H1 (cell line): ENCODE measurements around the gene DERL3. TPM values are rescaled to one million over a fixed set of nuclear protein-coding genes. Genes with fewer than 3 reads are reported as not detected.

Source experiments
- CTCF ChIA-PET: fragments of 300-600 bp; sonication (Branson Sonifier 250); formaldehyde crosslinking; loops from one replicate; lab custom pipeline; 2021; ENCODE audit not compliant: partially characterized antibody; lab: Charles Lee
- POLR2A ChIA-PET: fragments of 300-600 bp; sonication (Branson Sonifier 250); formaldehyde crosslinking; loops from one replicate; lab custom pipeline; 2021; ENCODE audit warnings: inconsistent platforms; ENCODE audit not compliant: partially characterized antibody; lab: Charles Lee
- DNase-seq, 2 experiments: peaks; one replicate each; pipeline versions ENCODE4 v3.0.0 to v3.0.0-alpha.2; 2010 to 2022; ENCODE audit warnings: low spot score in 2 of 2, low read depth in 1 of 2, mixed read lengths in 1 of 2
- FAIRE-seq: peaks from 2 replicates; lab custom pipeline; 2011; peaks lifted over from hg19 to GRCh38; lab: Jason Lieb, UNC
- H2AFZ ChIP-seq: 2 replicates; pipeline ENCODE4 v1.8.1; 2012; ENCODE audit warnings: low read length, inconsistent platforms
- H2AK5ac ChIP-seq: 2 replicates; pipeline ENCODE4 v1.6.1; 2013; ENCODE audit warnings: low read depth, low read length
- H2BK120ac ChIP-seq: replicated peaks from 2 replicates; pipeline ENCODE3; 2013; ENCODE audit warnings: low read depth, low read length, inconsistent platforms
- H2BK12ac ChIP-seq: 2 replicates; pipeline ENCODE4 v1.6.1; 2013; ENCODE audit warnings: low read depth, low read length
- H2BK15ac ChIP-seq: 2 replicates; pipeline ENCODE4 v1.6.1; 2013; ENCODE audit warnings: low read length
- H2BK20ac ChIP-seq: 2 replicates; pipeline ENCODE4 v1.6.1; 2013; ENCODE audit warnings: low read length
- H2BK5ac ChIP-seq: 2 replicates; pipeline ENCODE4 v1.6.1; 2013; ENCODE audit warnings: low read depth, low read length
- H3K14ac ChIP-seq: 2 replicates; pipeline ENCODE4 v1.6.1; 2013; ENCODE audit warnings: inconsistent platforms; ENCODE audit not compliant: insufficient read length
- H3K18ac ChIP-seq: 2 replicates; pipeline ENCODE4 v1.6.1; 2013; ENCODE audit warnings: low read length; ENCODE audit errors: extremely low read depth
- H3K23ac ChIP-seq: 2 replicates; pipeline ENCODE4 v1.6.1; 2013; ENCODE audit warnings: inconsistent platforms; ENCODE audit not compliant: insufficient read length
- H3K23me2 ChIP-seq: 2 replicates; pipeline ENCODE4 v1.6.1; 2013; ENCODE audit warnings: low read depth, low read length
- H3K27ac ChIP-seq: 2 replicates; pipeline ENCODE4 v1.6.1; 2011; ENCODE audit warnings: low read depth, low read length, inconsistent platforms
- H3K27me3 ChIP-seq, 4 experiments: replicated peaks in 1 of 4; 1 replicate in 1 of 4; 2 replicates in 3 of 4; pipeline versions ENCODE4 v1.6.1 to v1.8.1; 2011 to 2013; ENCODE audit warnings: low read length in 3 of 4, mild to moderate bottlenecking in 3 of 4, inconsistent platforms in 2 of 4, mixed read lengths in 2 of 4, moderate library complexity in 1 of 4; ENCODE audit not compliant: control insufficient read depth in 3 of 4, insufficient read depth in 3 of 4; ENCODE audit errors: extremely low read depth in 1 of 4
- H3K36me3 ChIP-seq, 4 experiments: 2 replicates each; pipeline versions ENCODE4 v1.6.1 to v1.8.1; 2011 to 2013; ENCODE audit warnings: mild to moderate bottlenecking in 4 of 4, low read length in 3 of 4, moderate library complexity in 2 of 4, control low read depth in 1 of 4, inconsistent platforms in 1 of 4; ENCODE audit not compliant: insufficient read depth in 4 of 4, control insufficient read depth in 2 of 4
- H3K4ac ChIP-seq: replicated peaks from 2 replicates; pipeline ENCODE3; 2013; ENCODE audit warnings: low read length, low read depth, mixed read lengths, inconsistent platforms; ENCODE audit not compliant: insufficient read length
- H3K4me1 ChIP-seq, 4 experiments: replicated peaks in 1 of 4; 1 replicate in 1 of 4; 2 replicates in 3 of 4; pipeline versions ENCODE4 v1.6.1 to v1.8.1; 2011 to 2013; ENCODE audit warnings: low read length in 3 of 4, inconsistent platforms in 2 of 4, mixed read lengths in 1 of 4; ENCODE audit not compliant: insufficient read depth in 4 of 4, control insufficient read depth in 3 of 4
- H3K4me2 ChIP-seq, 2 experiments: 2 replicates each; pipeline versions ENCODE4 v1.6.1 to v1.8.1; 2011 to 2013; ENCODE audit warnings: low read depth in 2 of 2, low read length in 2 of 2, control low read depth in 1 of 2, inconsistent platforms in 1 of 2, mild to moderate bottlenecking in 1 of 2; ENCODE audit not compliant: insufficient read depth in 1 of 2
- H3K4me3 ChIP-seq, 4 experiments: fragments of 200-600, 300-600 bp in 1 of 4; sonication (generic), shearing (Covaris generic), sonication (Bioruptor Twin) in 1 of 4; 2 replicates each; pipeline versions ENCODE4 v1.5.1 to v1.8.1; 2011 to 2016; ENCODE audit warnings: low read length in 4 of 4, low read depth in 3 of 4, control low read depth in 2 of 4, inconsistent platforms in 2 of 4, mild to moderate bottlenecking in 2 of 4, mixed read lengths in 1 of 4, moderate library complexity in 1 of 4; ENCODE audit not compliant: insufficient read depth in 2 of 4; ENCODE audit errors: extremely low read depth in 1 of 4
- H3K56ac ChIP-seq: replicated peaks from 2 replicates; pipeline ENCODE3; 2013; ENCODE audit warnings: low read depth, mild to moderate bottlenecking, mixed read lengths, low read length, inconsistent platforms; ENCODE audit not compliant: insufficient read length
- H3K79me1 ChIP-seq: 2 replicates; pipeline ENCODE4 v1.6.1; 2013; ENCODE audit warnings: low read depth, low read length, control low read depth
- H3K79me2 ChIP-seq, 2 experiments: 2 replicates each; pipeline versions ENCODE4 v1.6.1 to v1.8.1; 2012 to 2013; ENCODE audit warnings: low read length in 2 of 2, mild to moderate bottlenecking in 2 of 2, inconsistent platforms in 1 of 2; ENCODE audit not compliant: insufficient read depth in 2 of 2, control insufficient read depth in 1 of 2
- H3K9ac ChIP-seq, 4 experiments: replicated peaks in 1 of 4; 1 replicate in 1 of 4; 2 replicates in 3 of 4; pipeline versions ENCODE4 v1.6.1 to v1.8.1; 2011 to 2013; ENCODE audit warnings: low read depth in 3 of 4, low read length in 3 of 4, control low read depth in 2 of 4, mild to moderate bottlenecking in 2 of 4, moderate library complexity in 2 of 4, inconsistent platforms in 1 of 4; ENCODE audit errors: extremely low read depth in 1 of 4
- H3K9me3 ChIP-seq, 2 experiments: 2 replicates each; pipeline versions ENCODE4 v1.6.1 to v1.8.1; 2012 to 2013; ENCODE audit warnings: mild to moderate bottlenecking in 2 of 2, moderate library complexity in 2 of 2, control low read depth in 1 of 2, inconsistent platforms in 1 of 2, low read depth in 1 of 2, low read length in 1 of 2, mixed read lengths in 1 of 2; ENCODE audit not compliant: insufficient read depth in 2 of 2
- H4K20me1 ChIP-seq, 2 experiments: replicated peaks in 1 of 2; 2 replicates each; pipeline versions ENCODE3 to v1.8.1; 2011 to 2013; ENCODE audit warnings: inconsistent platforms in 2 of 2, low read length in 2 of 2, mild to moderate bottlenecking in 1 of 2; ENCODE audit not compliant: insufficient read depth in 2 of 2, control insufficient read depth in 1 of 2
- H4K5ac ChIP-seq: 2 replicates; pipeline ENCODE4 v1.6.1; 2013; ENCODE audit warnings: low read length, low read depth, mixed read lengths, inconsistent platforms; ENCODE audit not compliant: insufficient read length
- H4K8ac ChIP-seq: 2 replicates; pipeline ENCODE4 v1.8.0; 2013; ENCODE audit warnings: mild to moderate bottlenecking, moderate library complexity, low read length, inconsistent platforms; ENCODE audit not compliant: insufficient read depth; ENCODE audit errors: extremely low read depth
- H4K91ac ChIP-seq: replicated peaks from 2 replicates; pipeline ENCODE3; 2013; ENCODE audit warnings: low read length, mixed read lengths, inconsistent platforms; ENCODE audit not compliant: insufficient read length
- BCL11A ChIP-seq, 2 experiments: IDR thresholded peaks; one replicate each; pipeline ENCODE4 v1.6.1; 2011; ENCODE audit warnings: low read depth in 2 of 2, low read length in 2 of 2, mild to moderate bottlenecking in 2 of 2
- CBX5 ChIP-seq: fragments of 300-800, 300-1000 bp; sonication (generic); IDR thresholded peaks from 2 replicates; pipeline ENCODE4 v1.7.1; 2016; ENCODE audit warnings: antibody characterized with exemption, low read length, low read depth
- CHD1 ChIP-seq: IDR thresholded peaks from 2 replicates; pipeline ENCODE4 v1.6.1; 2012; ENCODE audit warnings: low read depth, low read length, improper control_type of control experiment
- E2F6 ChIP-seq: IDR thresholded peaks from 2 replicates; pipeline ENCODE4 v1.6.1; 2012; ENCODE audit warnings: inconsistent platforms
- EP300 ChIP-seq, 2 experiments: IDR thresholded peaks; 1 replicate in 1 of 2; 2 replicates in 1 of 2; pipeline ENCODE4 v1.6.1; 2011 to 2012; ENCODE audit warnings: low read depth in 2 of 2, low read length in 2 of 2, mild to moderate bottlenecking in 2 of 2, borderline replicate concordance in 1 of 2, inconsistent platforms in 1 of 2, moderate library complexity in 1 of 2
- GTF2F1 ChIP-seq: IDR thresholded peaks from 2 replicates; pipeline ENCODE4 v1.6.1; 2012; ENCODE audit warnings: low read depth, low read length, improper control_type of control experiment, borderline replicate concordance
- KDM1A ChIP-seq: fragments of 200-600, 300-600 bp; sonication (generic); IDR thresholded peaks from 2 replicates; pipeline ENCODE4 v1.7.1; 2016; ENCODE audit warnings: mild to moderate bottlenecking, low read length, borderline replicate concordance
- RNF2 ChIP-seq: fragments of 200-900, 300-1000 bp; sonication (generic); IDR thresholded peaks from 2 replicates; pipeline ENCODE4 v1.7.1; 2016; ENCODE audit warnings: borderline replicate concordance, low read depth, mild to moderate bottlenecking, antibody characterized with exemption, low read length; ENCODE audit not compliant: poor library complexity, severe bottlenecking; ENCODE audit errors: missing control alignments
- SUZ12 ChIP-seq: fragments of 200-600 bp; sonication (generic); IDR thresholded peaks from 2 replicates; pipeline ENCODE4 v1.6.1; 2012; ENCODE audit warnings: mild to moderate bottlenecking, inconsistent platforms, low read length, moderate library complexity, mixed read lengths
- USF2 ChIP-seq: IDR thresholded peaks from 2 replicates; pipeline ENCODE4 v1.6.1; 2011; ENCODE audit warnings: low read length, improper control_type of control experiment
- WGBS, 2 experiments: shearing (Covaris generic) in 1 of 2; methylation state at CpG; one replicate each; pipeline versions ENCODE4 v1.1.6 to v1.1.7; 2013 to 2015; ENCODE audit warnings: low lambda C conversion rate in 2 of 2, mixed read lengths in 2 of 2, inconsistent platforms in 1 of 2, low coverage in 1 of 2, missing lambda C conversion rate in 1 of 2; ENCODE audit not compliant: insufficient replicate concordance in 2 of 2, insufficient coverage in 1 of 2, insufficient read length in 1 of 2; ENCODE audit errors: extremely low coverage in 1 of 2, missing lambda C conversion rate in 1 of 2; 5-methylcytosine and 5-hydroxymethylcytosine counted together
- polyA plus RNA-seq, 7 experiments: library from polyadenylated mRNA; depleted of rRNA in 3 of 7; stranded (reverse) in 5 of 7; unstranded in 2 of 7; fragments of >200 nt in 5 of 7; fragments of 200-250 nt in 2 of 7; gene quantifications; 1 replicate in 5 of 7; 2 replicates in 1 of 7; 4 replicates in 1 of 7; pipeline versions ENCODE4 v1.2.1 to v1.2.3, GENCODE V29; 2011 to 2013; ENCODE audit warnings: missing spikeins in 2 of 7, mixed read lengths in 2 of 7
- total RNA-seq: library from RNA; stranded (reverse); fragmentation: NEBNext Ultra II Directional; extraction: Animal tissue kit (Norgen Biotek cat#: 25700); gene quantifications from 2 replicates; pipeline ENCODE4 v1.2.1, GENCODE V29; 2021

DERL3 gene
- total and polyA plus RNA-seq, 2 of the 8 experiments (the other 6 are each of a cell fraction or from before 2014, with no cell fraction given): 8.7 to 19.5 TPM

GRCh38 chr22:23850136-23850611 lies 11.4 kb upstream of the DERL3 start:
- H2BK5ac ChIP-seq: no peak overlapping the region
- no peak overlapping the region for H2AFZ ChIP-seq
- H3K27me3 ChIP-seq: peaks cover 0 to 5% (median 1%) of the 10 kb centered on the region in 4 experiments; a peak in 3 of 7 replicates
- H3K79me2 ChIP-seq: no peaks in the 10 kb centered on the region
- H4K5ac ChIP-seq: no peak overlapping the region
- H3K9ac ChIP-seq: no peak overlapping the region
- H3K36me3 ChIP-seq: no peaks in the 10 kb centered on the region
- H3K4ac ChIP-seq: no peak overlapping the region
- H3K18ac ChIP-seq: no peak overlapping the region
- CTCF ChIA-PET: interaction anchor here (0.5 to 4.3 kb wide), 34 partner anchors 8 to 273 kb away, joined by 3 to 73 read pairs (median 4); partner anchors contain the start of genes C22orf15, CHCHD10, DERL3 and MIF
- H3K56ac ChIP-seq: no peak overlapping the region
- no peak for FAIRE-seq
- POLR2A ChIA-PET: interaction anchor here (0.6 to 5.6 kb wide), 13 partner anchors 7 to 260 kb away, joined by 3 to 37 read pairs (median 3); partner anchors contain the start of genes C22orf15, CHCHD10, DERL3 and MIF
- H3K79me1 ChIP-seq: no peaks in the 10 kb centered on the region
- H3K4me3 ChIP-seq: no peak overlapping the region
- no peak overlapping the region for H3K23ac ChIP-seq
- no peak overlapping the region; the same call in 1 of the 2 replicates for H2BK20ac ChIP-seq
- no peak overlapping the region for H3K27ac ChIP-seq
- H3K14ac ChIP-seq: no peak overlapping the region
- no peak overlapping the region for H4K91ac ChIP-seq
- no peaks in the 10 kb centered on the region for H4K20me1 ChIP-seq
- H2BK120ac ChIP-seq: no peak overlapping the region
- no peaks in the 10 kb centered on the region for H3K23me2 ChIP-seq
- no peak overlapping the region for H2BK15ac ChIP-seq
- no peak overlapping the region for H2AK5ac ChIP-seq
- H4K8ac ChIP-seq: no peak overlapping the region; the same call in 1 of the 2 replicates
- no peak for DNase-seq
- no peaks in the 10 kb centered on the region for H3K9me3 ChIP-seq
- H3K4me1 ChIP-seq: peaks cover 0 to 28% (median 19%) of the 10 kb centered on the region in 4 experiments; a peak in 6 of 7 replicates
- H3K4me2 ChIP-seq: no peak overlapping the region
- WGBS, 2 experiments: 94% methylated on average over 16 of the region's 16 CpGs; no CpG with 5 or more reads in 1 of the 2 experiments
- no peak overlapping the region for H2BK12ac ChIP-seq
- TF ChIP-seq BCL11A (IDR thresholded peaks at IDR 0.05; ENCODE audit: low read depth in 2 of 2, low read length in 2 of 2) (no peak), EP300 (IDR thresholded peaks at IDR 0.05; ENCODE audit: borderline replicate concordance in 1 of 2, low read depth in 2 of 2, low read length in 2 of 2) (no peak), SUZ12 (no peak), CHD1 (no peak), RNF2 (no peak), GTF2F1 (no peak), KDM1A (no peak), E2F6 (no peak), CBX5 (no peak), USF2 (no peak)
